Measurements from ENCODE around the gene RTN4R.

GRCh38 chr22:20217563-20217962, 50.6 kb downstream of the RTN4R start:
- TF ChIP-seq POLR2AphosphoS5 (IDR thresholded peaks at IDR 0.05; ENCODE audit: low read depth, low read length): no peak
- TF ChIP-seq REST (IDR thresholded peaks at IDR 0.05; ENCODE audit: insufficient read depth in 1 of 2, low read depth in 2 of 2, low read length in 2 of 2): no peak
- no peak for TF ChIP-seq TAF1 (IDR thresholded peaks at IDR 0.05; ENCODE audit: borderline replicate concordance, insufficient read depth, low read length)

All from PFSK-1 (cell line).